Measurements from ENCODE around the gene KL. TPM values are rescaled to one million over a fixed set of nuclear protein-coding genes. Genes with fewer than 3 reads are reported as not detected.

Gene KL
- total and polyA plus RNA-seq, 2 of the 8 experiments (the other 6 are each of a cell fraction or from before 2014, with no cell fraction given): 0.02 TPM; not detected in 1

- H3K79me1 ChIP-seq (ENCODE audit: low read depth, low read length): no peaks in the 10 kb centered on the region
- no peak for TF ChIP-seq EZH2 (IDR thresholded peaks at IDR 0.05; ENCODE audit: low read depth, low read length, severe bottlenecking)
- TF ChIP-seq BACH1 (IDR thresholded peaks at IDR 0.05; ENCODE audit: low read length): no peak
- no peak for TF ChIP-seq TEAD4 (IDR thresholded peaks at IDR 0.05; ENCODE audit: low read depth, low read length)
- no peak for TF ChIP-seq BCL11A (IDR thresholded peaks at IDR 0.05; ENCODE audit: low read depth in 2 of 2, low read length in 2 of 2)
- TF ChIP-seq YY1 (IDR thresholded peaks at IDR 0.05; ENCODE audit: low read depth, low read length): no peak
- H2BK20ac ChIP-seq (ENCODE audit: low read length): no peak overlapping the region
- DNase-seq (ENCODE audit: low read depth in 1 of 2, low spot score in 2 of 2) (no peak), FAIRE-seq (no peak)
- H2BK5ac ChIP-seq (ENCODE audit: low read depth, low read length): no peak overlapping the region
- no peak overlapping the region for H2BK12ac ChIP-seq (ENCODE audit: low read depth, low read length)
- CTCF ChIA-PET (ENCODE audit: partially characterized antibody): no interaction called here
- no peaks in the 10 kb centered on the region for H3K4me1 ChIP-seq (replicated peaks in 1 of 4; ENCODE audit: control insufficient read depth in 3 of 4, insufficient read depth in 4 of 4, low read length in 3 of 4)
- no peak overlapping the region for H4K91ac ChIP-seq (replicated peaks; ENCODE audit: insufficient read length, low read length)
- H2AFZ ChIP-seq (ENCODE audit: low read length): no peak overlapping the region
- H3K23me2 ChIP-seq (ENCODE audit: low read depth, low read length): no peaks in the 10 kb centered on the region
- no peak overlapping the region for H2BK120ac ChIP-seq (replicated peaks; ENCODE audit: low read depth, low read length)
- H3K14ac ChIP-seq (ENCODE audit: insufficient read length): no peak overlapping the region
- H3K56ac ChIP-seq (replicated peaks; ENCODE audit: insufficient read length, low read depth, low read length): no peak overlapping the region
- no peaks in the 10 kb centered on the region for H3K27me3 ChIP-seq (replicated peaks in 1 of 4; ENCODE audit: control insufficient read depth in 3 of 4, extremely low read depth in 1 of 4, insufficient read depth in 3 of 4, low read length in 3 of 4)
- WGBS, 2 experiments (ENCODE audit: extremely low coverage in 1 of 2, insufficient coverage in 1 of 2, insufficient read length in 1 of 2, insufficient replicate concordance in 2 of 2, low coverage in 1 of 2, low lambda C conversion rate in 2 of 2, missing lambda C conversion rate in 1 of 2): 96% methylated on average over 2 of the region's 2 CpGs; no CpG with 5 or more reads in 1 of the 2 experiments
- H3K79me2 ChIP-seq (ENCODE audit: control insufficient read depth in 1 of 2, insufficient read depth in 2 of 2, low read length in 2 of 2): no peaks in the 10 kb centered on the region
- POLR2A ChIA-PET (ENCODE audit: partially characterized antibody): no interaction called here
- no peaks in the 10 kb centered on the region for H3K36me3 ChIP-seq (ENCODE audit: control insufficient read depth in 2 of 4, insufficient read depth in 4 of 4, low read length in 3 of 4)
- H3K9ac ChIP-seq (replicated peaks in 1 of 4; ENCODE audit: extremely low read depth in 1 of 4, low read depth in 3 of 4, low read length in 3 of 4): no peak overlapping the region
- H4K8ac ChIP-seq (ENCODE audit: extremely low read depth, insufficient read depth, low read length): no peak overlapping the region
- no peaks in the 10 kb centered on the region for H3K9me3 ChIP-seq (ENCODE audit: insufficient read depth in 2 of 2, low read depth in 1 of 2, low read length in 1 of 2)
- no peaks in the 10 kb centered on the region for H4K20me1 ChIP-seq (replicated peaks in 1 of 2; ENCODE audit: control insufficient read depth in 1 of 2, insufficient read depth in 2 of 2, low read length in 2 of 2)
- no peak overlapping the region for H3K4me3 ChIP-seq (ENCODE audit: extremely low read depth in 1 of 4, insufficient read depth in 2 of 4, low read depth in 3 of 4, low read length in 4 of 4)
- H3K23ac ChIP-seq (ENCODE audit: insufficient read length): no peak overlapping the region
- H3K4me2 ChIP-seq (ENCODE audit: insufficient read depth in 1 of 2, low read depth in 2 of 2, low read length in 2 of 2): no peak overlapping the region
- no peak overlapping the region for H4K5ac ChIP-seq (ENCODE audit: insufficient read length, low read depth, low read length)
- H3K4ac ChIP-seq (replicated peaks; ENCODE audit: insufficient read length, low read depth, low read length): no peak overlapping the region
- H2AK5ac ChIP-seq (ENCODE audit: low read depth, low read length): no peak overlapping the region
- H2BK15ac ChIP-seq (ENCODE audit: low read length): no peak overlapping the region
- H3K18ac ChIP-seq (ENCODE audit: extremely low read depth, low read length): no peak overlapping the region
- H3K27ac ChIP-seq (ENCODE audit: low read depth, low read length): no peak overlapping the region
Observed at GRCh38 chr13:32997399-32997798, 18.8 kb upstream of the KL start.
